HepG2 (cell line): ENCODE results near the gene ARL5B. TPM values are rescaled to one million over a fixed set of nuclear protein-coding genes. Genes with fewer than 3 reads are reported as not detected.

Experiments
- CHCHD3 ChIP-seq: sonication (generic); formaldehyde crosslinking; IDR thresholded peaks from 2 replicates; pipeline ENCODE4 v1.8.0; 2022; ENCODE audit warnings: mild to moderate bottlenecking, missing genetic modification reagents, moderate library complexity
- E2F1 ChIP-seq: sonication (generic); formaldehyde crosslinking; IDR thresholded peaks from 2 replicates; pipeline ENCODE4 v1.5.0; 2020; ENCODE audit warnings: missing genetic modification reagents
- FOXO1 ChIP-seq: sonication (generic); formaldehyde crosslinking; IDR thresholded peaks from 2 replicates; pipeline ENCODE4 v1.4.0; 2020; ENCODE audit warnings: missing genetic modification reagents
- HDAC1 ChIP-seq: sonication (generic); formaldehyde crosslinking; IDR thresholded peaks from 2 replicates; pipeline ENCODE4 v1.5.1; 2020; ENCODE audit warnings: mild to moderate bottlenecking, missing genetic modification reagents
- KLF13 ChIP-seq: sonication (generic); formaldehyde crosslinking; IDR thresholded peaks from 2 replicates; pipeline ENCODE4 v1.4.0; 2020; ENCODE audit warnings: mild to moderate bottlenecking, missing genetic modification reagents
- NFE2L2 ChIP-seq: fragments of 150-350 bp; IDR thresholded peaks from 2 replicates; pipeline ENCODE4 v1.6.1; 2014; ENCODE audit warnings: low read length
- NR2F2 ChIP-seq: IDR thresholded peaks from 2 replicates; pipeline ENCODE4 v1.6.1; 2012; ENCODE audit warnings: low read depth, inconsistent platforms, borderline replicate concordance
- PHF20 ChIP-seq: sonication (generic); formaldehyde crosslinking; IDR thresholded peaks from 2 replicates; pipeline ENCODE4 v1.5.0; 2020; ENCODE audit warnings: mild to moderate bottlenecking, missing genetic modification reagents
- RARA ChIP-seq: IDR thresholded peaks from 2 replicates; pipeline ENCODE4 v1.6.1; 2016; ENCODE audit warnings: missing genetic modification reagents, missing compliant biosample characterization
- RBM39 ChIP-seq: fragments of 200-400 bp; formaldehyde crosslinking; IDR thresholded peaks from one replicate; pipeline ENCODE4 v1.6.1; 2018; ENCODE audit warnings: antibody characterized with exemption, mild to moderate bottlenecking, low read depth, low read length; ENCODE audit not compliant: poor library complexity, severe bottlenecking
- SATB2 ChIP-seq: sonication (generic); formaldehyde crosslinking; IDR thresholded peaks from 2 replicates; pipeline ENCODE4 v1.5.0; 2020; ENCODE audit warnings: missing genetic modification reagents
- SMAD3 ChIP-seq: sonication (generic); formaldehyde crosslinking; IDR thresholded peaks from 2 replicates; pipeline ENCODE4 v1.4.0; 2020; ENCODE audit warnings: missing genetic modification reagents
- SMAD9 ChIP-seq: sonication (generic); formaldehyde crosslinking; IDR thresholded peaks from 2 replicates; pipeline ENCODE4 v1.5.1; 2020; ENCODE audit warnings: mild to moderate bottlenecking, missing genetic modification reagents
- SOX13 ChIP-seq, 3 experiments: fragments of 450-650 bp in 1 of 3; sonication (generic) in 1 of 3; formaldehyde crosslinking in 1 of 3; IDR thresholded peaks in 2 of 3; conservative IDR thresholded peaks in 1 of 3; 2 replicates each; pipeline versions ENCODE4 v1.5.0 to v1.6.1; 2016 to 2020; ENCODE audit warnings: antibody characterized with exemption in 1 of 3, mild to moderate bottlenecking in 1 of 3, missing compliant biosample characterization in 1 of 3, missing genetic modification reagents in 1 of 3, moderate library complexity in 1 of 3
- STAG1 ChIP-seq: sonication (generic); formaldehyde crosslinking; IDR thresholded peaks from 2 replicates; pipeline ENCODE4 v1.4.0; 2020; ENCODE audit warnings: missing genetic modification reagents
- TAF15 ChIP-seq: fragments of 200-400 bp; formaldehyde crosslinking; IDR thresholded peaks from one replicate; pipeline ENCODE4 v1.6.1; 2018; ENCODE audit warnings: mild to moderate bottlenecking, low read depth, low read length; ENCODE audit not compliant: poor library complexity, severe bottlenecking
- THAP11 ChIP-seq: IDR thresholded peaks from 2 replicates; pipeline ENCODE4 v1.6.1; 2016; ENCODE audit warnings: missing biosample characterization, missing genetic modification reagents
- THAP8 ChIP-seq: sonication (generic); formaldehyde crosslinking; IDR thresholded peaks from 2 replicates; pipeline ENCODE4 v1.5.1; 2020; ENCODE audit warnings: missing genetic modification reagents, mild to moderate bottlenecking, borderline replicate concordance
- ZFP90 ChIP-seq: sonication (generic); formaldehyde crosslinking; IDR thresholded peaks from 2 replicates; pipeline ENCODE4 v1.8.0; 2022; ENCODE audit warnings: missing genetic modification reagents, mild to moderate bottlenecking, inconsistent platforms, borderline replicate concordance
- ZKSCAN8 ChIP-seq: IDR thresholded peaks from 2 replicates; pipeline ENCODE4 v1.6.1; 2016; ENCODE audit warnings: borderline replicate concordance, missing genetic modification reagents, missing compliant biosample characterization
- ZNF136 ChIP-seq: sonication (generic); formaldehyde crosslinking; IDR thresholded peaks from 2 replicates; pipeline ENCODE4 v1.8.1; 2022; ENCODE audit warnings: low read depth, mild to moderate bottlenecking, moderate library complexity, missing genetic modification reagents
- ZNF20 ChIP-seq: sonication (generic); formaldehyde crosslinking; IDR thresholded peaks from 2 replicates; pipeline ENCODE4 v1.4.0; 2020; ENCODE audit warnings: mild to moderate bottlenecking, moderate library complexity, missing genetic modification reagents
- ZNF343 ChIP-seq: sonication (generic); formaldehyde crosslinking; IDR thresholded peaks from 2 replicates; pipeline ENCODE4 v1.4.0; 2020; ENCODE audit warnings: mild to moderate bottlenecking, missing genetic modification reagents
- ZNF629 ChIP-seq: sonication (generic); formaldehyde crosslinking; conservative IDR thresholded peaks from 2 replicates; pipeline ENCODE4 v1.5.0; 2020; ENCODE audit warnings: missing genetic modification reagents
- ZNF670 ChIP-seq: sonication (generic); formaldehyde crosslinking; IDR thresholded peaks from 2 replicates; pipeline ENCODE4 v1.8.0; 2022; ENCODE audit warnings: mild to moderate bottlenecking, missing genetic modification reagents, borderline replicate concordance
- ZNF710 ChIP-seq: sonication (generic); formaldehyde crosslinking; IDR thresholded peaks from 2 replicates; pipeline ENCODE4 v1.5.0; 2020; ENCODE audit warnings: mild to moderate bottlenecking, missing genetic modification reagents, borderline replicate concordance
- ZNF83 ChIP-seq: sonication (generic); formaldehyde crosslinking; IDR thresholded peaks from 2 replicates; pipeline ENCODE4 v1.4.0; 2020; ENCODE audit warnings: missing genetic modification reagents, mild to moderate bottlenecking, borderline replicate concordance
- polyA plus RNA-seq, 8 experiments: library from polyadenylated mRNA; depleted of rRNA in 3 of 8; stranded (reverse) in 7 of 8; unstranded in 1 of 8; fragments of >200 nt; fragmentation: Illumina TruSeq in 4 of 8; extraction: Trizol in 4 of 8; gene quantifications; 2 replicates each; pipeline versions ENCODE4 v1.2.1 to v1.2.3, GENCODE V29; 2011 to 2016; ENCODE audit warnings: low read depth in 4 of 8, missing spikeins in 1 of 8, mixed read lengths in 1 of 8; ENCODE audit not compliant: insufficient read depth in 1 of 8
- total RNA-seq, 5 experiments: library from RNA; depleted of rRNA; stranded (reverse); fragments of >200 nt; fragmentation: Illumina TruSeq; extraction: Trizol; gene quantifications; 2 replicates each; pipeline ENCODE4 v1.2.3, GENCODE V29; 2016; ENCODE audit warnings: low read depth in 1 of 5

The ARL5B gene
- total and polyA plus RNA-seq, 2 of the 13 experiments (the other 11 are each of a cell fraction or from before 2014, with no cell fraction given), result 26.6 to 32.7 TPM

- 0 out of 2 replicates have a peak, but pooled peaks have one; percentile 28 for TF ChIP-seq SOX13 (IDR thresholded peaks at IDR 0.05)
- peak in 1 of 2 experiments; percentile 64; a peak in 2 of 4 replicates for TF ChIP-seq SOX13 (CRISPR knock-in tag; conservative IDR thresholded peaks at IDR 0.05 in 1 of 2, IDR thresholded peaks at IDR 0.05 in 1 of 2)
- TF ChIP-seq SATB2 (CRISPR knock-in tag), result no peak; the same call in 1 of the 2 replicates
- TF ChIP-seq ZNF136 (CRISPR knock-in tag), result no peak; the same call in 1 of the 2 replicates
- no peak; the same call in 1 of the 2 replicates for TF ChIP-seq NR2F2
- no peak; the same call in 1 of the 2 replicates for TF ChIP-seq ZNF343 (CRISPR knock-in tag)
- TF ChIP-seq SMAD3 (CRISPR knock-in tag), result no peak
- 0 out of 2 replicates have a peak, but pooled peaks have one; percentile 6 for TF ChIP-seq CHCHD3 (CRISPR knock-in tag)
- peak; percentile 83; the same call in 1 of the 2 replicates for TF ChIP-seq THAP8
- TF ChIP-seq RARA (CRISPR knock-in tag), result 0 out of 2 replicates have a peak, but pooled peaks have one; percentile 6
- TF ChIP-seq ZNF710 (CRISPR knock-in tag), result peak; percentile 20
- no peak for TF ChIP-seq ZKSCAN8
- peak; percentile 58 for TF ChIP-seq RBM39
- no peak for TF ChIP-seq NFE2L2
- TF ChIP-seq FOXO1, result no peak
- peak; percentile 89 for TF ChIP-seq THAP11 (CRISPR knock-in tag)
- peak; percentile 55; the same call in 1 of the 2 replicates for TF ChIP-seq ZNF670 (CRISPR knock-in tag)
- TF ChIP-seq SMAD9 (CRISPR knock-in tag), result no peak; the same call in 1 of the 2 replicates
- 0 out of 2 replicates have a peak, but pooled peaks have one; percentile 16 for TF ChIP-seq ZNF629 (CRISPR knock-in tag)
- TF ChIP-seq ZFP90, result no peak
- no peak for TF ChIP-seq TAF15
- TF ChIP-seq KLF13 (CRISPR knock-in tag), result no peak
- 0 out of 2 replicates have a peak, but pooled peaks have one; percentile 11 for TF ChIP-seq E2F1 (CRISPR knock-in tag)
- peak; percentile 60 for TF ChIP-seq HDAC1
- no peak for TF ChIP-seq ZNF83 (CRISPR knock-in tag)
- peak; percentile 82 for TF ChIP-seq PHF20
- no peak for TF ChIP-seq ZNF20 (CRISPR knock-in tag)
- TF ChIP-seq STAG1 (CRISPR knock-in tag), result no peak
These were observed at the start of gene ARL5B (continued) for GRCh38 chr10:18659125-18659818.
